Smooth muscle cell of the coronary artery (primary cell): ENCODE results near the gene FBXO36. TPM values are rescaled to one million over a fixed set of nuclear protein-coding genes. Genes with fewer than 3 reads are reported as not detected.

ENCODE experiments used
- total RNA-seq: library from RNA; depleted of rRNA; stranded (reverse); fragments of >200 nt; gene quantifications from 2 replicates; pipeline ENCODE4 v1.2.3, GENCODE V29; 2014; ENCODE audit warnings: low replicate concordance

FBXO36 gene
- 0.82 and 1.4 TPM in 2 replicates for total RNA-seq

GRCh38 chr2:229922449-229923386 lies at the start of gene FBXO36:
TSS of gene FBXO36 (plus strand) at chr2:229922503. CDS start at chr2:229922514, 11 bp downstream.

GRCh38 chr2:229921892-229922448 lies 333 bp upstream of the FBXO36 start, which contains the start of gene TRIP12:
TSS of gene TRIP12 (minus strand) at chr2:229922009. CDS start at chr2:229880079, 41,930 bp downstream.

Other genes with a start within 250 kb of the FBXO36 start
- gene DNER, start 207.9 kb upstream of the FBXO36 start, total RNA-seq: 0.60 and 0.82 TPM in 2 replicates
- gene TRIP12, start 494 bp upstream of the FBXO36 start, total RNA-seq: 212 and 342 TPM in 2 replicates
- gene SLC16A14, start 146.4 kb downstream of the FBXO36 start, total RNA-seq: 0.47 and 3.2 TPM in 2 replicates